Parathyroid adenoma (tissue), 2 donors: ENCODE measurements around the gene KCNT1.
"Not testable (repeated sequence)": the region's sequence is repeated elsewhere in the genome, so short reads cannot be mapped to it uniquely, and the experiment has no call there.

Experiments used
- H2AFZ ChIP-seq: fragments of 300-600 bp; sonication (generic); one replicate; pipeline ENCODE4 v1.7.0; 2017; ENCODE audit warnings: antibody characterized with exemption, mild to moderate bottlenecking
- H3K27ac ChIP-seq: fragments of 300-600 bp; sonication (generic); one replicate; pipeline ENCODE4 v1.7.0; 2017
- H3K27me3 ChIP-seq: fragments of 300-600 bp; sonication (generic); one replicate; pipeline ENCODE4 v1.7.0; 2017; ENCODE audit warnings: low read length; ENCODE audit not compliant: control insufficient read depth, insufficient read depth
- H3K36me3 ChIP-seq: fragments of 300-600 bp; sonication (generic); one replicate; pipeline ENCODE4 v1.7.0; 2017; ENCODE audit warnings: low read length; ENCODE audit not compliant: control insufficient read depth, insufficient read depth
- H3K4me1 ChIP-seq: fragments of 300-600 bp; sonication (generic); one replicate; pipeline ENCODE4 v1.7.0; 2017; ENCODE audit warnings: control low read depth
- H3K4me2 ChIP-seq: fragments of 300-600 bp; sonication (generic); one replicate; pipeline ENCODE4 v1.7.0; 2017; ENCODE audit warnings: low read length
- H3K4me3 ChIP-seq: fragments of 300-600 bp; sonication (generic); one replicate; pipeline ENCODE4 v1.7.0; 2017; ENCODE audit warnings: low read depth, low read length
- H3K79me2 ChIP-seq: fragments of 300-600 bp; sonication (generic); one replicate; pipeline ENCODE4 v1.7.0; 2017; ENCODE audit warnings: control low read depth
- H3K9ac ChIP-seq: fragments of 300-600 bp; sonication (generic); one replicate; pipeline ENCODE4 v1.7.0; 2017; ENCODE audit warnings: mild to moderate bottlenecking
- H3K9me3 ChIP-seq: fragments of 300-600 bp; sonication (generic); one replicate; pipeline ENCODE4 v1.7.0; 2017; ENCODE audit warnings: low read length; ENCODE audit not compliant: control insufficient read depth
- CTCF ChIP-seq: fragments of 300-600 bp; sonication (generic); IDR thresholded peaks from one replicate; pipeline ENCODE4 v1.7.0; 2017; ENCODE audit warnings: antibody characterized with exemption, mild to moderate bottlenecking
- donor health status: primary hyperparathyroidism.

The KCNT1 gene

GRCh38 chr9:135667463-135668001 lies 34.5 kb upstream of the KCNT1 start:
- Histone ChIP-seq H3K9ac (no peak overlapping the region), H3K4me1 (peaks cover 5% of the 10 kb centered on the region), H3K4me3 (no peak overlapping the region), H3K79me2 (no peaks in the 10 kb centered on the region), H3K36me3 (no peaks in the 10 kb centered on the region), H3K27me3 (no peaks in the 10 kb centered on the region), H2AFZ (no peak overlapping the region), H3K4me2 (no peak overlapping the region), H3K27ac (no peak overlapping the region), H3K9me3 (no peaks in the 10 kb centered on the region)
- no peak for TF ChIP-seq CTCF

- not testable (repeated sequence) for H3K4me2 ChIP-seq, H3K79me2 ChIP-seq, H3K9me3 ChIP-seq, H3K27me3 ChIP-seq, H3K27ac ChIP-seq, H3K4me1 ChIP-seq, H3K9ac ChIP-seq, H3K4me3 ChIP-seq, H3K36me3 ChIP-seq, H2AFZ ChIP-seq
Measured at GRCh38 chr9:135669018-135669417, 33.0 kb upstream of the KCNT1 start.

- Histone ChIP-seq H3K4me2 (no peak overlapping the region), H3K9ac (no peak overlapping the region), H3K27me3 (no peaks in the 10 kb centered on the region), H3K9me3 (no peaks in the 10 kb centered on the region), H3K27ac (no peak overlapping the region), H3K36me3 (no peaks in the 10 kb centered on the region), H3K79me2 (no peaks in the 10 kb centered on the region), H3K4me3 (no peak overlapping the region), H3K4me1 (no peaks in the 10 kb centered on the region), H2AFZ (no peak overlapping the region)
- no peak for TF ChIP-seq CTCF
Measured at GRCh38 chr9:135669616-135670285, 32.2 kb upstream of the KCNT1 start.

GRCh38 chr9:135670721-135671590 lies 31.0 kb upstream of the KCNT1 start:
- no peak for TF ChIP-seq CTCF

GRCh38 chr9:135671591-135672041 lies 30.4 kb upstream of the KCNT1 start:
- Histone ChIP-seq H3K27ac (no peak overlapping the region), H3K4me3 (no peak overlapping the region), H3K27me3 (no peaks in the 10 kb centered on the region), H3K9ac (no peak overlapping the region), H3K4me2 (no peak overlapping the region), H3K79me2 (no peaks in the 10 kb centered on the region), H3K4me1 (no peaks in the 10 kb centered on the region), H3K9me3 (no peaks in the 10 kb centered on the region), H3K36me3 (no peaks in the 10 kb centered on the region), H2AFZ (no peak overlapping the region)
- TF ChIP-seq CTCF: no peak

More at GRCh38 chr9:135670721-135671590, 31.0 kb upstream of the KCNT1 start:
- Histone ChIP-seq H3K9ac (no peak overlapping the region), H3K4me1 (no peaks in the 10 kb centered on the region), H3K9me3 (no peaks in the 10 kb centered on the region), H3K36me3 (no peaks in the 10 kb centered on the region), H3K27me3 (no peaks in the 10 kb centered on the region), H3K4me2 (no peak overlapping the region), H3K27ac (no peak overlapping the region), H3K79me2 (no peaks in the 10 kb centered on the region), H3K4me3 (no peak overlapping the region), H2AFZ (no peak overlapping the region)

- not testable (repeated sequence) for H3K36me3 ChIP-seq, H3K4me3 ChIP-seq, H3K9ac ChIP-seq, H3K27me3 ChIP-seq, H3K9me3 ChIP-seq, H3K27ac ChIP-seq, H3K4me1 ChIP-seq, H3K4me2 ChIP-seq, H2AFZ ChIP-seq, H3K79me2 ChIP-seq
Measured at GRCh38 chr9:135672786-135673185, 29.2 kb upstream of the KCNT1 start.
